Central memory CD4-positive, alpha-beta T cell (primary cell): ENCODE data around the gene SORCS2.

Experiments used
- DNase-seq: peaks from one replicate; pipeline ENCODE4 v3.0.0; 2022

SORCS2 gene

DNA sequence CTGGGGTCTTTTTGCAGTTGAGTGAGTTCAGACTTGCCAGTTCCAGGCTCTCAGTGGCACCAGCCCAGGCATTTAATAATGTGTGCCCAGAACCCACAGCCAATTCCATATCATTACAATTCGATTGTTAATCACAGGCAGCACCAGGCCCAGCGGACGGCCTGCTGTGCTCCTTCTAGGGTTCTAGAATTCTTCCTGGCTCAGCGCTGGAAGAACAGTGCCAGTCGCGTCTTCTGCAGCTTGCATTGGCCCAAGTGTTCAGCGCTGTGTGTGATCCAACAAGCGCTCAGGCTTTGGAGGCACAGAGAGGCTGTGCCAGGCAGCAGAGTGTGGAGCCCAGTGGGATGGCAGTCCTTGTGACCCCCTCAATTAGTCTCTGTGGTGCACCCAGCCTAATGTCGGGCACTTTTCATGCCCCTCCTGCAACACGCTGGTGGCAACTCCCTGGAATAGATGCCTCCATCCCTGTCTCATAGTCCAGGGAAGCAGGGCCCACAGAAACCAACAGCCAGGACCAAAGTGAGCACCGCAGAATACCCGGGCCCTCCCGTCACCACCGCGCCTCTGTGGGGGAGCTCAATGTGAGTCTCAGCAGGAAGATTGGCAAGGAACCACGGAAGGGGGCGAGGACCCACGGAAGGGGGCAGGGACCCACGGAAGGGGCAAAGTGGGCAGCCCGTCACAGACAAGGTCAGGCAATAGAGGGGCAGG is 554.2 kb downstream of the SORCS2 start:
- DNase-seq: no peak

DNA sequence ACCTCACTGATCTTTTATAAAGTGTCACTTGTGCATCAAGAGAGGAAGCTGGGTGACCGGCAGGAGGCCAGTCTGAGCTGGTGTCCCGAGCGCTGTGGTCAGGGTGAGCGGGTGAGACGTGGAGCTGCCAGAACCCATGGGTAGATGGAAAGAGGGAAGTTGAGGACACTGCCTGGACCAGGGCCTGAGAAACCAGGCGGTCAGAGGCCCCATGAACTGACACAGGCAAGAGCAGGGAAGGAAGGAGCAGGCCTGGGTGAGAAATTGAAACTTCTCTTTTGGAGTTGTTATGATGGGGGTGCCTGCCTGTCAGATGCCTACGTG is 554.7 kb downstream of the SORCS2 start:
- no peak for DNase-seq

DNA sequence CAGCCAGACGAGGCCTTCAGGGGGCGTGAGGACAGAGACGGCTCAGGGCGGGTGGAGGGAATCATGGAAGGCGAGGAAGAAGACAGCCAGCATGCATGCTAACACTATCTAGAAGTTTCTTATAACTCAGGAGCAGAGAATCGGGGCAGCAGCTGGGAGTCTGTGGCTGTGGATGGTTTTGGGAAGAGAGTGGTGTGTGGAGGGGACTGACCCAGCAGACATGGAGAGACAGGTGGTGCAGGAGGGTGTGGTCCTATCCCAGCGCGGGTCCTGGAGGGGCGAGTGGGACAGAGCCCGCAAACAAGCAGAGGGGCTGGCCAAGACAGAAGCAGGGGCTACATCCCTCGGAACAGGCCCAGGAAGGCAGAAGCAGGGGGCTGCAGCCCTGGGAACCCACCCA is 555.2 kb downstream of the SORCS2 start:
- DNase-seq: no peak

DNA sequence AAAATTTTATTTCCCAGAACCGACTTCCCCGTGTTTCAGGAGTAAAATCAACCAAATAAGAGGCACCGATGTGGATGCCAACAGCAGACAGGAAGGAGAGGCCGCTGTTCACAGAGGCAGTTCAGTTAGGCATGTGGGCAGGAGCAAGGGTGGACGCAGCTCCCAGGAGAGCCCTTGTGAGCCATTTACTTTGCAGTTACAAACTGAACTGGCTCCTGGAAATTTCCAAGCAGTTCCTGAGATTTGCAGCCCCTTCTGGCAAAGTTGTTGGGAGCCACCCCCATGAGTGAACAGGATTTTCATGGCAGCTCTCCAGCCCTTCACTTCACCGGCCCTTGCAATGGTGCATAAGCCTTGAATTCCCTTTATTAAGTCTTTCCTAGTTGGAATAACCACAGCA is 558.2 kb downstream of the SORCS2 start:
- no peak for DNase-seq

DNA sequence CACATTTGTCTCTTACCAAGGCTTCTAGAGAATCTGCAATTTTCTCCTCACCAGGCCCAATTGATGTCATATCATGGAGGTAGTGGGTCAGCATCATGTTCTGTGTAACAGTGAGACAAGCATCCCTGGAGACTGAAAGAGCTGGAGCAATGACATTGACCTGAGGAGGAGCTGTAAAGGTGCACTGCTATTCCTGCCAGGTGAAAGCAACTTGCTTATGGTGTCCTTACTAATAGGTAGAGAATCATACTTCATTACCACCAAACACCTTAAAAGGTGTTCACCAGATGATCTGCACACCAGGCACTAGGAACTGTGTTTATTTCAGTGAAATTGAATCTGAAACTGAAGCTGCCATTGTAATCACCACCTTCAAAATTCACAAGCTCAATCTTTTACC is 558.6 kb downstream of the SORCS2 start:
- DNase-seq: no peak

DNA sequence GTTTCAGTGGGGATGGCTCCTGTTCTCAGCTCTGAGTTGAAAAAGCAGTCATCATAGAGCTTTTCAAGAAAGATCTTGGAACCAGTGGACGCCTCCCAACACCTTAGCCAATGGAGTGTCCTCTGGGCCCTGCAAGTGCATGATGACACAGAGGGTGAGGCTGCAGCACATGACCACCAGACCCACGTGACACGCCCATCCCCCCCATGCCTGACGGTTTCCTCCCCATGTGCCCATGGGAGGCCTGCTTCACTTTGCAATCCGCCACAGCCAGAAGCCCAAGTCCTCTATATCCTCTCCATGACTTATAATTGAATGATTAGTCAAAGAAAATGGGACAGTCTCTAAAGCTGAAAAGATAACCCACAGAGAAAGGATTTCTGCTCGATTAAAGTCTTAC is 560.3 kb downstream of the SORCS2 start:
- DNase-seq: no peak

DNA sequence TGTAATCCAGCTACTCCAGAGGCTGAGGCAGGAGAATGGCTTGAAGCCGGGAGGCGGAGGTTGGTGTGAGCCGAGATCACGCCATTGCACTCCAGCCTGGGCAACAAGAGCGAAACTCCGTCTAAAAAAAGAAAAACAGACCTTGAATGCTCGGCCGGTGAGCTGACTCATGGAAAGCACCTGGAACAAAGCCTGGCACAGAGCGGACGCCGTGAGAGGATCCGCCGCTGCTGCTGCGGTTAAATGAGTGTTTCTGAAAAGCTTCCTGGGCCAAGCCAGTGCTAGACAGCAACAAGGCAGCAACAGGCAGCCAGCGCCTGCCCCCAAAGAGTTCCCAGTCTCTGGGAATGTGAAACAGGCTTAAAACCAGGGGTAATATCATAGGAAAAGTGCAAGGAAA is 560.9 kb downstream of the SORCS2 start:
- no peak for DNase-seq

DNA sequence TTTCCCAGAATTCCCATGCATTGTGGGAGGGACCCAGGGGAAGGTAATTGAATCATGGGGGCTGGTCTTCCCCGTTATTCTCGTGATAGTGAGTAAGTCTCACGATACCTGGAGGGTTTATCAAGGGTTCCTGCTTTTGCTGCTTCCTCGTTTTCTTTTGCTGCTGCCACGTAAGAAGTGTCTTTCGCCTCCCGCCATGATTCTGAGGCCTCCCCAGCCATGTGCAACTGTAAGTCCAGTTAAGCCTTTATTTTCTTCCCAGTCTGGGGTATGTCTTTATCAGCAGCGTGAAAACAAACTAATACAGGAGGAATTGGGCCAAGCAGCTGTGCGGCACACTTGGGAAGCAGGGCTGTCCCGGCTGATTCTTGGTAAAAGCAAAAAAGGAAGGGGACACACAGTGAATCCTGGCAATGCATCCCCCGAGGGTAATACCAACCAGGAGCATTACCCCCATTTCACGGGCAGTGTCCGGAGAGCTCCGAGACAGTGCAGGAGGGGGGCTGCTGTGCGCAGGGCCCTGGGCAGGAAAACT is 561.7 kb downstream of the SORCS2 start:
- no peak for DNase-seq

DNA sequence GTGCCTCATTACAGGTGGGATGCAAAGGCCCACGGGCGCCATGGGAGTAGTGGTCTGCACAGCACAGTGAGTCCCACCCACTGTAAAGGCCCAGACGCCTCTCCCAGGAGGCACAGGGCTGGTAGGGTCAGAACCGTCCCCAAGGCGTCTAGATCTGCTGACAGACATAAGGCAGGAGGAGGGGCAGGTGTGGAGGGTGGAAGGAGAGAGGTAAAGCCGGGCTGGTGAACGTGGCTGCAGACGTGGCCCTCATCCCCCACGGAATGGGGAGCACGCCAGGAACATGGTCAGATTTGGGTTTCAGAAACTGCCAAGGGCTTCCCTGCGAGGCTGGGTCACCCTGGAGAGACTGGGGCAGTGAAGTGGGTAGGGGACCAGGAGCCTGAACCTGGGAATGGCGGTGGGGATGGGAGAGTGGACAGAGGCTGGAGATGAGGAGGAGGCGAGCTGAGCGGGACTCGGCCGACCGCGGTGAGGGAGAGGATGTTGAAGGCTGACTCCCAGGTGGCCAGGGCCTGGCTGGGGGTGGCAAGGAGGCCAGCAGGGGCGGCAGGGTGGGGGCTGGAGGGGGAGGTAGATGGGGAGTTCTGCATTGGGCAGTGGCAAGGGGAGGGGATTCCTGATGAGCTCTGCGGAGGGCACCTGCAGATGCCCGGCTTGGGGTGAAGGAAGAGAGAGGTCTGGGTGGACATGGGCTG is 562.4 kb downstream of the SORCS2 start:
- DNase-seq: no peak

DNA sequence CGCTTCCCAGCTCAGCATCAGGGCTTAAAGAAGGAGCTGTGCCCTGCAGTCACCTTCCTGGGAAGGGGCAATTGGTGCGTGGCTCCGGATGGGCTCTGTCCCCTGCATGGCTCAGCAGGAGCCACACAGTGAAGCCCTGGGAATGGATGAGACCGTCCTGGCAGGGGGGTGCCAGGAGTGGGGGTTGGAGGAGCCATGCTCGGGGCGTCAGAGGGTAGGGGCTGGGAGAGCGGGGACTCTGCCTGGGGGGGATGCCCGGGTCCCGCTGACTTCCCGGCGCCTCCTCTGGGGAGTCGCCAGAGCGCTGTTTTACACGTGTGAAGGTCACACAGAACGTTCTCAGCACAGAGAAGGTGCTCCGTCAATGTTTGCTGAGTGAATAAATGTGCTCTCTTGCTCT is 563.2 kb downstream of the SORCS2 start:
- DNase-seq: no peak

DNA sequence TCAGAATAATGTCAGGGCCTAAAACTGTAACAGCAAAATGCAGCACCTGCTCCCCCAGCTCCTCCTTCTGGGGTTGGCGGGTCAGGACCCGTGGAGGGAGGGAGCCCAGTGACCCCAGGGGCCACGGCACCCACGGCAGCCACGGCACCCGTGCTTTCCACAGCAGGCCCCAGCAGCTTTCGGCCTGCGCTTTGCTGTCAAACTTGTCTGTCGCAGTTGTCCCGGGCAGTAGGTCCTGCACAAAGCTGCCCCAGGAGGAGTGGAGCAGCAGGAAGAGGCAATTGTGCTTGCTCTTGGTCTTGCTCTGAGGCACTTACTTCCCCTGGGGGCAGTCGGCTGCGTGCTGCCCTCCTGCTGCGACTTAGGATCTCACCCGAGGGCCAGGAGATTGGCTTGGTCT is 563.7 kb downstream of the SORCS2 start:
- no peak for DNase-seq

DNA sequence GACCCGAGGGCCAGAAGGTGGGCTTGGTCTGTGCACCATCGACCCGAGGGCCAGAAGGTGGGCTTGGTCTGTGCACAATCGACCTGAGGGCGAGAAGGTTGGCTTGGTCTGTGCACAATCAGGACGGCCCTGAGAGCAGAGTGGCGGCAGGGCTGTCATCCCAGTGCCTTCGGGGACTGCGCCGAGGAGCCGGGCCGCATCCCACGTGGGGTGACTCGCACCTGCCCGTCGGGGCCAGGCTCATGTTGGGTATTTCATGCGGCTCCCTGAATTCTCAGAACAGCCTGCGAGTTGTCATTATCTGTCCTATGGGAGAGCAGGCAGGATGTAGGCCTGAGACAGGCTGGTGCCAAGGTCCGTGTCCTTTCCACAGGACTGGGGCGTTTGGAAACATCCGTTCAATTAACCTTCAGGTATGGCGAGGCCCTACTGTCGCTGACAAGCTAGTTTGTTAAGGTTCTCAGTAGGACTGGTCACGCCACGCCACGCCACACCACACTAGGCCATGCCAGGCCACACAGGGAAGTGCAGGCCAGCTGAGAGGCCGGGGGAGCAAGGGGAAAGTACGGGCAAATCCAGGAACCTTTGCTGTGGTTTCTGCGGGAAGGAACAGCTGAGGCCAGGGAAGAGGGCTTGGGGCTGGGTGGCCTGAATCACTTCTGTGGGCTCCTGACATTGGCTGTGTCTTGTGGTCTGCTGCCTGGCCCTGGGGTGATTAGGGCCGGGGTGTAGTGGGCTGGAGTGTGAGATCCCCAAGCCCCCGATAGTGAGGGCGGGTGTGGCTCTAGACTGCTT is 564.4 kb downstream of the SORCS2 start:
- DNase-seq: no peak

DNA sequence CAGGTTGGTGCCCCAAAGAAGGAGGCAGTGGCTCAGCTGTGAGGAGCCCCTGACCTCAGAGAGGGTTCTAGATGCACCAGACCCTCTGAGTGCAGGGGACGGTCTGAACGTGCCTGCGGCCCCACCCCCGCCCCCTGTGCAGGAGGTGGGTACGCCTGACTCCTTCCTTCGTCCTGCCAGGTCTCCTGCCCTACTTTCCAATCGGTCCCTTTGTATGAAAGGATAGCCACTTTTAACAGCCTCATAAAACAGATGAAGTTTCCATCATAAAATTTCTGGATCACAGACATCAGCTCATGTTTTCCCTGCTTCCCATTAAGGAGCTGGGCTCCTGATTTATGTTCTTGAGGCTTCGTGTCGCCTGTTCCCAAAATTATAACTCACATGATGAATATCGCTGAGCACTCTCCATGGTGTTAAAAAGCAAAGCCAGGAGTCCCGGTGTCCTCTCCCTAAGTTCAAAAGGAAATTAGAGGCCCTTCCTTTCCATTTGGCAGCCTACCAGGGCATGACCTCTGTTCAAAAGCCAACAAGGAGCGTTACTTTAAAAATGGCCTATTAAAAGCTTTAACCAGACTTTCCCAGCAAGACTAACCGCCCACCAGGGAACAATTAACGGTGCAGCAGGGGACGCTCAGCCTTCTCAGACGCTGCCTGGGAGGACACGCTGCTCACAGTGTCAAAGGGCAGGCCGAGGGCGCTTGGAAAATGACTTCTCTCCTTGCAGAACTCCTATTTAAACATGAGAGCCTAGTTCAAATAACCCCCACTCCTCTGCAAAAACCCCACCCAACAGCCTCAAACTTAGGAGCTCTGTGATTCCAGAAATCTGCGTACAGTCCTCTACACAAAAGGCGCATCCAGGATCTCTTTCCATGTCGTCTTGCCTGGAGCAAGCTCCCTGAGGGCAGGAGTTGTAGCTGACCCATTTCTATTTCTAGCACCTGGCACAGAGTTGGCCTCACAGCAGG is 565.4 kb downstream of the SORCS2 start:
- no peak for DNase-seq

DNA sequence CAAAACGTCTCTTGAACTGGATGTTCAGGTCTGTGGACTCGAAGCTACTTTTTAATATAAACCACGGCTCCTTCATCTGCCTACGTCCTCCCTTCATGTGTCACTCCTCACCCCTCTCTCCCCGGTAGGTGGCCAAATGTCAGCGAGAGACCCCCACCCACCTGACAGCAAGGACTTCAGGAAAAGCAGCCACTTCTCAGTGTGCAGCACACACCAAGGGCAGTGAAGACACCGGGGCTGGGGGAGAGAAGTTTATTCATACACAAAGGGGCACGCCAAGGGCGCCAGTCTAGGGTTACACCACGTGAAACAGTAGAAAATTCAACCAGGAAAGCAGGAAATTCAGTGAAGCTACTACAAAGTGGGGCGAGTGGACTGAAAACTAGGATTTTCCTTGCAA is 566.1 kb downstream of the SORCS2 start:
- no peak for DNase-seq

DNA sequence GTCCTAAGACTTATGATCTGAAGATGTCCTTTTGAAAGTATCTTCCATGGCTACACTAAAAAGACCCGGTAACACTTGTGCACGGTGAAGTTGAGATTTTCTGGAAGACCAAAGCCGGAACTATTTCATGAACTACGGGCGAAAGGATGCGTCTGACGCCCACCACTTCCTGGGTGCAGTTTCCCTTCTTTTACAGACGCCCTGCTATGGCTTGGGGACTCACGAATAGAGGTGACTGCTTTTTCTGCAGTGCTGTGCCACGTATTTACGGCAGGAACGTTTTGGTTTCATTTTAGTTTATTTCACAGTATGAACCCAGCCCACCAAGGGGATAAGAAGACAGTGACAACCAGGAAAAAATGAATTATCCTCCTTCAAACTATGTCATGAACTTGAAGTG is 566.9 kb downstream of the SORCS2 start:
- DNase-seq: peak; percentile 82

DNA sequence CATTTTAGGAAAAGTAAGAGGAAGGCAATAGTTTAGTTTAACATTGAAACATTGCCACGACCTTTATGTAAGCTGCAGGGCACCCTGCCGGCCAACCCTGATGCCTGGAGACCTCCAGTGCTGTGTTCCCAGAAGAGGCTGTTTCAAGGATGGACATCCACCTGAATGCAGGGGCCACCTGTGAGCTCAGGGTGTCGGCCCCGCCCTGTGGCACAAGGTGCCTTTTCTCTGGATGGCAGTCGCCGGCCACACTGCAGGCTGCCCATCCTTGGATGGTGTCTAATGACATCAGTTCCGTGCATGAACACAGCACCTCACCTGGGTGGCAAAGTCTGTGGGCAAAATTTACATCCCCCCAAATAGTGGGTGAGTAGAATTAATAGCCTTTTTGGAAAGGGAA is 567.3 kb downstream of the SORCS2 start:
- DNase-seq: no peak

DNA sequence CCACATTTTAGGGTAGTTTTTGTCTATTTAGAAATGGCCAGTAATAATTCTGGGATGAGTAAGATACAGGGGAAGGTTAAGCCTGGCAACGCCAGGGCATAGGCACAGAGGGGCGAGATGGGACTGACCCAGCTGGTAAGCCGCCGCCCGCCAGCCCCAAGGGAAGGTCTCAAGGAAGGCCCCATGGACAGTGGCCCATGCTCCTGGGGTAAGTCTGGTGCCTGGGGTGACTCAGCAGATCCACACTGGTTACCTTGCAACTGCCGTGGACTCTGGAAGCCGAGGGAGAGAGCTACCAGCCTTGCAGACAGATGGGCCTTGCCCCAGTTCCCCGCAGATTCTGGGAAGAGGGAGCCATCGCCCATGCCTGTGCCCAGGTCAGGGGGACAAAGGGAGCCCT is 567.9 kb downstream of the SORCS2 start:
- no peak for DNase-seq

DNA sequence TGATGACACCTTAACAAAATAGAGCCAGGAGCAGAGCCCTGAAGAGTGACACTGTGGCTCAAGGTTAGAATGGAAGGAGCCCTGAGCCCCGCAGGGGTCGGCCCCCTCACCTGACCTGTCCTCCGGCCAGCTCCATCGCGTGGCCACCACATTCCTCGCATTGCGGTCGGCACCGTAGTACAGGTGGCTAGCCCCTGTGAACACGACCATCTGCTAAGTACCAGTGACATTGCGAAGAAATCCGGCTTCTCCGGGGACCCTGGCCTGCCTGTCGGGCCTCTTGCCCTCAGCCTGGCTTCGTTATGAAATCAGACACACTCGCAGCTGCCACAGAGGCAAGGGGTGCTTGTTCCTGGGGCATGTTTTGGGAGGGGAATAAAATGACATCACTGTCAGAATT is 568.4 kb downstream of the SORCS2 start:
- no peak for DNase-seq

DNA sequence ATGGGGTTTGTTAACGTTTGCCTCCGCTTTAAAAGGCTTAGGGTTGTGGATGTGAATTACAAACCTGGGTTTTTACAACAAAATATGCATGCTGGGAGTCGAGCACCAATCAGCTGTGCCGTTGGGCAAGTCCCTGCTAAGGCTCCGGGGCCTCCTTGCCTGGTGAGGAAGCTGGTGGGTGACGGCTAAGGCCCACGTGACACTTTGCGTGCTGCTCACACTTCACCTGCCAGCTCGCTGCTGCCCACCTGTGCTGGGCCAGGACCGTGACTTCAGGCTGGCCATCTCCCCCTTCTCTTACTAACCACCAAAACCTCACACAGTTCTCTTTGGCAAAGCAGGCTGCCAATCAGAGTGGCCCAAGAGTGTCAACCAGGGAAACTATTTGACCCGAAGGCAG is 569.0 kb downstream of the SORCS2 start:
- no peak for DNase-seq

DNA sequence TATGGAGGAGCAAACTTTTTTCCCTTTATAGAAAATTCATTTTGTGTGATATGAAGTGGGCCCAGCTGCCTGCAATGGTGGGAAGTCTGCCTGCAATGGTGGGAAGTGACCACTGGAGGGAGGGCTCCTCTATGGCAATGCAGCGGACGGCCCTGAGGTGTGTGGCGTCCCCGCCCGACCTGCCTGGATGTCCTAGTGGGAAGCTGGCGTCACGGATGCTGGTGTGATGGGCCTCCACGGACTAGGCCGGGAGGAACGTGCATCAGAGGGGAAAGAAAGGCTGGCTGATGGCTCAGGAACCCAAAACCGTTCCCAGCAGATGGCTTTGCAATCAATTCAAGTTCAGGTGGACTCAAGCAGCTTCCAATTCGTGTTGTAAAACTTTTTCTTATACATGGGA is 569.4 kb downstream of the SORCS2 start:
- DNase-seq: peak; percentile 38

DNA sequence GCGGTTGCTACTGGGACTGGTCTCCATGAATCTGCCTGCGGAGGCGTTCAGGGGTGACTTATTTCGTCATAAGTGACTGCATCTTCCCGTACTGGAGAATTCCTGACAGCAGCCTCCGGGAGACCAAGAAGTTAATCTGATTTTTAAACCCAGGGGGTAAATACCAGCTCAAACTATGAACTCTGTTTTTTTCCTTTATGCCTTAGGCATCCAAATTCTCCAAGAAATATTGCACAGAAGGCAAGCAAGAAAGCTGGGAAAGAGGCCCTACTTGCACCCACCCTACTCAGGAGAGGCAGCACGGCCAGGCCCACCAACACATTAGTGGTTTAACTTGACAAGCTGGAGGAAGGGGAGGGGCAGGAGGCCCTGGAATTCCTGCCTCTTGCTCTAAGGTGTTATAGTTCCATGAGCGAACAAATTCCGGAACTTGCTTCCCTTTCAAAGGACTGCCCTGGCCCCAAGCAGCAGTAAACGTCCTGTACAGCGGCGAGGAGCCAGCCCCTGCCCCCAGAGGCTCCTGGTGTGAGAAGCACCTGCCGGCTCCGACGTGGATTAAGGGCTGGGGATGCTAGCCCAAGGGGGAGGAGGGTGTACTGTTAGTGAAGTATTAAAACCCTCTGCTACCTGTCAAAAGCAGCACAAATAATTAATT is 570.2 kb downstream of the SORCS2 start:
- no peak for DNase-seq

DNA sequence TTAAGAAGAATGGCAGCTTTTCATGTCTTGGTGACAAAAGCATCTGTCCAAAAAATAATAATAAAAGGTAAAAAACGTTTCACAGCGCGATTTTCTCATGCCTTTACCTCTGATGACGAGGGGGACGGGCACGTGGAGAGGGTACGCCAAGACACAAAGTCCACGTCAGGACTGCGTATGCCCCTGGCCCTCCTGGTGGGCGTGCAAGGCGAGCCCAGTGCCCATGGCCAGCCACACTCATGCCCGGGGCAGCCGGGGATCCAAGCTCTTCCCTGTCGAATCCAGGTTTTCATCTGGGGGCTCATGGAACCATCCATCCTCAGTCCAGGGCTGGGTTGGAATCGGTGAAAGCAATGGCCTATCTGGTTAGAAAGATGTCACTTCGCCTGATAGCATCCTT is 570.8 kb downstream of the SORCS2 start:
- DNase-seq: no peak
